ENCODE results near the gene TMC6. TPM values are rescaled to one million over a fixed set of nuclear protein-coding genes. Genes with fewer than 3 reads are reported as not detected.

Gene TMC6
- total and polyA plus RNA-seq, 2 of the 13 experiments (the other 11 are each of a cell fraction or from before 2014, with no cell fraction given) = 48.4 to 99.1 TPM

- TF ChIP-seq TFDP1 (CRISPR knock-in tag; IDR thresholded peaks at IDR 0.05; ENCODE audit: borderline replicate concordance) (peak; percentile 72; the same call in 1 of the 2 replicates), POLR2AphosphoS2 (IDR thresholded peaks at IDR 0.05; ENCODE audit: low read depth, low read length) (no peak), ZNF639 (CRISPR knock-in tag; conservative IDR thresholded peaks at IDR 0.05) (peak; percentile 72; the same call in 1 of the 2 replicates), ZNF512 (CRISPR knock-in tag; IDR thresholded peaks at IDR 0.05) (no peak), ZNF841 (CRISPR knock-in tag; IDR thresholded peaks at IDR 0.05; ENCODE audit: borderline replicate concordance) (no peak), NFKBIZ (CRISPR knock-in tag; IDR thresholded peaks at IDR 0.05) (no peak), ZNF772 (CRISPR knock-in tag; IDR thresholded peaks at IDR 0.05) (peak; percentile 93), MTA3 (CRISPR knock-in tag; IDR thresholded peaks at IDR 0.05) (no peak), ZNF354B (CRISPR knock-in tag; IDR thresholded peaks at IDR 0.05) (no peak), FOSL1 (CRISPR knock-in tag; IDR thresholded peaks at IDR 0.05; ENCODE audit: borderline replicate concordance) (no peak), ZBTB40 (IDR thresholded peaks at IDR 0.05) (no peak), ZBTB40 (CRISPR knock-in tag; IDR thresholded peaks at IDR 0.05) (0 out of 2 replicates have a peak, but pooled peaks have one; percentile 51), SMARCE1 (IDR thresholded peaks at IDR 0.05; ENCODE audit: borderline replicate concordance) (no peak)
Measured at GRCh38 chr17:78144736-78145641, 16.4 kb upstream of the TMC6 start (continued).

All from HepG2 (cell line).